ENCODE results near the gene ATF3.

ATF3 gene

GRCh38 chr1:212585210-212585609, 23.4 kb upstream of the ATF3 start:
- H3K27ac ChIP-seq, result no peak overlapping the region
- no peak overlapping the region for H3K4me3 ChIP-seq

- no peak overlapping the region for H3K4me3 ChIP-seq
These were observed 22.1 kb upstream of the ATF3 start for GRCh38 chr1:212586206-212587015.

GRCh38 chr1:212587016-212587887, 21.3 kb upstream of the ATF3 start:
- Histone ChIP-seq H3K27ac (no peak overlapping the region), H3K4me3 (no peak overlapping the region)

More at GRCh38 chr1:212586206-212587015, 22.1 kb upstream of the ATF3 start:
- H3K27ac ChIP-seq, result no peak overlapping the region

GRCh38 chr1:212587888-212588510, 20.6 kb upstream of the ATF3 start:
- Histone ChIP-seq H3K27ac (no peak overlapping the region), H3K4me3 (no peak overlapping the region)

GRCh38 chr1:212589446-212589845, 19.1 kb upstream of the ATF3 start:
- Histone ChIP-seq H3K27ac (no peak overlapping the region), H3K4me3 (no peak overlapping the region)

- Histone ChIP-seq H3K27ac (no peak overlapping the region), H3K4me3 (no peak overlapping the region)
These were observed 16.6 kb upstream of the ATF3 start for GRCh38 chr1:212591922-212592321.

- no peak overlapping the region for H3K27ac ChIP-seq
- H3K4me3 ChIP-seq, result no peak overlapping the region
These were observed 14.7 kb upstream of the ATF3 start for GRCh38 chr1:212593821-212594251.

- Histone ChIP-seq H3K4me3 (no peak overlapping the region), H3K27ac (no peak overlapping the region)
These were observed 13.9 kb upstream of the ATF3 start for GRCh38 chr1:212594640-212595039.

- H3K27ac ChIP-seq, result peak overlapping the region in 3 of 21 experiments; percentile 26 to 39 (median 34)
- no peak overlapping the region for H3K4me3 ChIP-seq
These were observed 13.3 kb upstream of the ATF3 start for GRCh38 chr1:212595229-212595628.

- no peak overlapping the region for H3K4me3 ChIP-seq
- peak overlapping the region in 13 of 21 experiments; percentile 8 to 78 (median 42) for H3K27ac ChIP-seq
These were observed 12.5 kb upstream of the ATF3 start for GRCh38 chr1:212595787-212596714.

- no peak overlapping the region for H3K4me3 ChIP-seq
- peak overlapping the region in 14 of 21 experiments; percentile 8 to 78 (median 41) for H3K27ac ChIP-seq
These were observed 11.8 kb upstream of the ATF3 start for GRCh38 chr1:212596798-212597197.

- Histone ChIP-seq H3K27ac (no peak overlapping the region), H3K4me3 (no peak overlapping the region)
These were observed 11.1 kb upstream of the ATF3 start for GRCh38 chr1:212597487-212597886.

GRCh38 chr1:212600071-212600915, 8.3 kb upstream of the ATF3 start:
- H3K27ac ChIP-seq, result no peak overlapping the region
- no peak overlapping the region for H3K4me3 ChIP-seq

GRCh38 chr1:212600980-212601379, 7.6 kb upstream of the ATF3 start:
- H3K4me3 ChIP-seq, result no peak overlapping the region
- H3K27ac ChIP-seq, result no peak overlapping the region

GRCh38 chr1:212601524-212601923, 7.0 kb upstream of the ATF3 start:
- Histone ChIP-seq H3K4me3 (no peak overlapping the region), H3K27ac (no peak overlapping the region)

GRCh38 chr1:212605441-212606394, 2.8 kb upstream of the ATF3 start:
- peak overlapping the region in 17 of 21 experiments; percentile 7 to 98 (median 80) for H3K27ac ChIP-seq
- no peak overlapping the region for H3K4me3 ChIP-seq
